Thyroid gland (tissue), 4 donors: Measurements from ENCODE around the gene PEX14. TPM values are rescaled to one million over a fixed set of nuclear protein-coding genes. Genes with fewer than 3 reads are reported as not detected.
A peak's percentile ranks its signal among the peaks of the same experiment; 100 is the strongest.

Experiments
- DNase-seq, 2 donors: peaks; one replicate each; pipeline ENCODE4 v3.0.0-alpha.2; 2019
- H3K27ac ChIP-seq, 3 donors: fragments of 200-600 bp; sonication (generic); 1 replicate in 2 of 3; 2 replicates in 1 of 3; pipeline ENCODE4 v1.5.1; 2016 to 2019; ENCODE audit warnings: mild to moderate bottlenecking in 1 of 3, moderate library complexity in 1 of 3
- H3K27me3 ChIP-seq: fragments of 200-600 bp; sonication (generic); one replicate; pipeline ENCODE4 v1.5.1; 2019
- H3K36me3 ChIP-seq, 2 donors: fragments of 200-600 bp; sonication (generic); one replicate each; pipeline ENCODE4 v1.5.1; 2016 to 2019
- H3K4me1 ChIP-seq, 2 donors: fragments of 200-600 bp; sonication (generic); one replicate each; pipeline ENCODE4 v1.5.1; 2017 to 2019
- H3K4me3 ChIP-seq, 3 donors: fragments of 200-600 bp; sonication (generic); replicated peaks in 1 of 3; 1 replicate in 2 of 3; 2 replicates in 1 of 3; pipeline ENCODE4 v1.5.1; 2016; ENCODE audit warnings: mild to moderate bottlenecking in 1 of 3
- H3K9me3 ChIP-seq: fragments of 200-600 bp; sonication (generic); one replicate; pipeline ENCODE4 v1.5.1; 2017
- CTCF ChIP-seq, 6 experiments: fragments of 200-600 bp in 3 of 6; fragments of 450-650 bp in 3 of 6; sonication (generic) in 3 of 6; IDR thresholded peaks; one replicate each; pipeline ENCODE4 v1.5.1; 2016 to 2019; ENCODE audit warnings: antibody characterized with exemption in 6 of 6, mild to moderate bottlenecking in 2 of 6, inconsistent platforms in 1 of 6, moderate library complexity in 1 of 6
- POLR2A ChIP-seq, 2 donors: fragments of 450-650 bp; IDR thresholded peaks; one replicate each; pipeline ENCODE4 v1.6.1; 2017; ENCODE audit warnings: antibody characterized with exemption in 2 of 2, mild to moderate bottlenecking in 2 of 2, moderate library complexity in 1 of 2
- WGBS, 2 donors: methylation state at CpG; one replicate each; pipeline ENCODE4 v1.1.5; 2017; 5-methylcytosine and 5-hydroxymethylcytosine counted together
- intact Hi-C: fragments of 100-400 bp; cut with DNase I; formaldehyde crosslinking; loops from one replicate; pipeline ENCODE4 v1.15.1; 2023
- total RNA-seq, 4 donors: library from RNA; depleted of rRNA; stranded (reverse); fragments of >200 nt; gene quantifications; one replicate each; pipeline ENCODE4 v1.2.3, GENCODE V29; 2016

The PEX14 gene
- total RNA-seq, 4 donors from 2014 or later: 14.0 to 28.4 (median 20.7) TPM

GRCh38 chr1:10673109-10673711 is 198.5 kb downstream of the PEX14 start:
- no peak for TF ChIP-seq POLR2A (IDR thresholded peaks at IDR 0.05)
- TF ChIP-seq CTCF (IDR thresholded peaks at IDR 0.05): no peak
- intact Hi-C loops: no loop called here
- Histone ChIP-seq H3K27ac (peak overlapping the region; percentile 35 to 90 (median 84)), H3K4me1 (peaks cover 79 to 80% of the 10 kb centered on the region in 2 donors), H3K9me3 (no peaks in the 10 kb centered on the region), H3K36me3 (no peaks in the 10 kb centered on the region), H3K27me3 (no peaks in the 10 kb centered on the region), H3K4me3 (no peak overlapping the region)
- peak; percentile 61 to 70 for DNase-seq
- 59 to 73% methylated on average over 17 to 19 of the region's 19 CpGs for WGBS, 2 donors

- Histone ChIP-seq H3K27ac (peak overlapping the region; percentile 77 to 85 (median 84)), H3K4me1 (peaks cover 75 to 79% of the 10 kb centered on the region in 2 donors), H3K4me3 (no peak overlapping the region), H3K9me3 (no peaks in the 10 kb centered on the region), H3K27me3 (no peaks in the 10 kb centered on the region), H3K36me3 (no peaks in the 10 kb centered on the region)
- intact Hi-C loops: no loop called here
- 86 to 95% methylated on average over 10 to 13 of the region's 16 CpGs for WGBS, 2 donors
- TF ChIP-seq CTCF (IDR thresholded peaks at IDR 0.05) (no peak), POLR2A (IDR thresholded peaks at IDR 0.05) (no peak)
- no peak for DNase-seq
Observed at GRCh38 chr1:10674222-10674621, 199.5 kb downstream of the PEX14 start.

- intact Hi-C loops: no loop called here
- DNase-seq: peak; percentile 34 to 59
- WGBS, 2 donors: 53 to 65% methylated on average over 19 to 27 of the region's 29 CpGs
- Histone ChIP-seq H3K36me3 (no peaks in the 10 kb centered on the region), H3K9me3 (no peaks in the 10 kb centered on the region), H3K27ac (peak overlapping the region; percentile 77 to 85 (median 81)), H3K27me3 (no peaks in the 10 kb centered on the region), H3K4me3 (no peak overlapping the region), H3K4me1 (peaks cover 82% of the 10 kb centered on the region in 2 donors)
- TF ChIP-seq POLR2A (IDR thresholded peaks at IDR 0.05) (no peak), CTCF (IDR thresholded peaks at IDR 0.05) (no peak)
Observed at GRCh38 chr1:10674700-10675609, 200.2 kb downstream of the PEX14 start.

- Histone ChIP-seq H3K9me3 (no peaks in the 10 kb centered on the region), H3K36me3 (no peaks in the 10 kb centered on the region), H3K4me1 (peaks cover 80 to 83% of the 10 kb centered on the region in 2 donors), H3K4me3 (no peak overlapping the region), H3K27me3 (no peaks in the 10 kb centered on the region), H3K27ac (peak overlapping the region; percentile 77 to 85 (median 81))
- DNase-seq: no peak
- WGBS, 2 donors: no CpG with 5 or more reads among the region's 5 CpGs
- intact Hi-C loops: no loop called here
- TF ChIP-seq POLR2A (IDR thresholded peaks at IDR 0.05) (no peak), CTCF (IDR thresholded peaks at IDR 0.05) (no peak)
Observed at GRCh38 chr1:10675813-10676212, 201.1 kb downstream of the PEX14 start.

GRCh38 chr1:10676963-10677362 is 202.2 kb downstream of the PEX14 start:
- TF ChIP-seq POLR2A (IDR thresholded peaks at IDR 0.05): no peak
- TF ChIP-seq CTCF (IDR thresholded peaks at IDR 0.05): no peak
- Histone ChIP-seq H3K36me3 (no peaks in the 10 kb centered on the region), H3K9me3 (no peaks in the 10 kb centered on the region), H3K27me3 (no peaks in the 10 kb centered on the region), H3K4me3 (no peak overlapping the region), H3K27ac (peak overlapping the region in 2 of 3 donors; percentile 67 to 81), H3K4me1 (peaks cover 75 to 78% of the 10 kb centered on the region in 2 donors)
- 65 to 67% methylated on average over 13 of the region's 13 CpGs for WGBS, 2 donors
- peak; percentile 41 to 52 for DNase-seq
- intact Hi-C loops: no loop called here
